Stimulated activated CD8-positive, alpha-beta memory T cell treated with anti-CD3 and anti-CD28 coated beads, Interleukin-12 subunit alpha, Interleukin-12 subunit beta, amount 100 ng/mL, for 1 hour (primary cell): ENCODE measurements around the gene KCNK3.
"Not testable (repeated sequence)": the region's sequence is repeated elsewhere in the genome, so short reads cannot be mapped to it uniquely, and the experiment has no call there.

Experiments used
- DNase-seq: peaks from one replicate; pipeline ENCODE4 v3.0.0-alpha.2; 2020; ENCODE audit warnings: low read depth

Gene KCNK3

DNA sequence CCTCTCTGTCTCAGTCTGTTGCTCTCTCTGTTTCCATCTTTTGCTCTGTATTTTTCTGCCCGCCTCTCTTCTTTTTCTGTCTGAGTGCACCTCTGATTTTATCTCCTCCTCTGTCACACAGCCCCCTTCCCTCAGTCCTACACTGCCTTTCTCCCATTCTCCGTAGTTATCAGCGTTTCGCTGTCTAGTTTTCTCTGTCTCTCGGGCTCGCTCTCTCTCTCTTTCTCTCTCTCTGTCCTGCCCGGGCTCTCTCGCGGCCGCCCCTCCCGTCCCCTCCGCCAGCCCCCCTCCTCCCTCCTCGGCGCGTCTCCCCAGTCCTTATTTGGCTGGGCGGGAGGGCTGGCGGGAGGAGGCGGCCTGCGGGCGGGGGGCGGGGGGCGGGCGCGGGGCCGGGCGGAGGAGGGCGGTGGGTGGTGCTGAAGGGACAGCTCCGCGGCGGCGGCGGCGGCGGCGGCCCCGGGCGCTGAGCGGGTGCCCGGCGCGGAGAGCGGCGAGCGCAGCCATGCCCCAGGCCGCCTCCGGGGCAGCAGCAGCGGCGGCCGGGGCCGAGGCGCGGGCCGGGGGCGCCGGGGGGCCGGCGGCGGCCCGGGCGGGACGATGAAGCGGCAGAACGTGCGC, at the start of gene KCNK3:
TSS of gene KCNK3 (plus strand) at position 444 of the 618 bp plus-strand sequence. CDS start at position 598, 154 bp downstream.
- no peak for DNase-seq

- DNase-seq, result no peak
Measured at GRCh38 chr2:26644188-26644835, 48.2 kb upstream of the KCNK3 start.

DNA sequence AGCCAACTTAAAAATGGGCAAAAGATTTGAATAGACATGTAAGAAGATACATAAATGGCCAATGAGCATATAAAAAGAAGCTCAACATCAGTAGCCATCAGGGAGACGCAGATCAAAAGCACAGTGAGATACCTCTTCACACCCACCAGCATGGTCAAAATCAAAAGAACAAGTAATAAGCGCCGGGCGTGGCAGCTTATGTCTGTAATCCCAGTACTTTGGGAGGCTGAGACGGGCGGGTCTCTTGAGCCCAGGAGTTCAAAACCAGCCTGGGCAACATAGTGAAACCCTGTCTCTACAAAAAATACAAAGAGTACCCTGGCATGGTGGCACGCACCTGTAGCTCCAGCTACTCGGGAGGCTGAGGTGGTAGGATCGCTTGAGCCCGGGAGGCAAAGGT, 46.8 kb upstream of the KCNK3 start:
- DNase-seq, result no peak

GRCh38 chr2:26646986-26647672, 45.4 kb upstream of the KCNK3 start:
- no peak for DNase-seq

- no peak for DNase-seq
Measured at GRCh38 chr2:26647981-26648380, 44.5 kb upstream of the KCNK3 start.

DNA sequence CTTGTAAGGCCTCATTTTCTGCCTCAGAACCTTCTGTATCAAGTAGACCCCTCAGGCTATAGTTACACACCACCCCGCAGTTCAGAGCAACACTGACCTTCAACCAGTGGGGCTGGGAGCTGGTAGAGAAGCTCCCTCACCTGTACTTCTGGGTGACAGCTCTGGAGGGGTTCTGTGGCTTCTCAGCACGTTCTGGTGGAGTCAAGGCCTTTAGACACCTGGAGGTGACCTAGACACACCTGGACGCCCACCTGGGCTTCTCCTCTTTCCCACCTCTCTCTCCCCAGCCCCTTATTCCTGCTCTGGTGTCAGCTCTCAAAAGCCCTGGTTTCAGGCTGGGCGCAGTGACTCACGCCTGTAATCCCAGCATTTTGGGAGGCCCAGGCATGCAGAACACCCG, 44.0 kb upstream of the KCNK3 start:
- DNase-seq, result no peak

GRCh38 chr2:26649322-26649721, 43.2 kb upstream of the KCNK3 start:
- DNase-seq, result no peak

DNA sequence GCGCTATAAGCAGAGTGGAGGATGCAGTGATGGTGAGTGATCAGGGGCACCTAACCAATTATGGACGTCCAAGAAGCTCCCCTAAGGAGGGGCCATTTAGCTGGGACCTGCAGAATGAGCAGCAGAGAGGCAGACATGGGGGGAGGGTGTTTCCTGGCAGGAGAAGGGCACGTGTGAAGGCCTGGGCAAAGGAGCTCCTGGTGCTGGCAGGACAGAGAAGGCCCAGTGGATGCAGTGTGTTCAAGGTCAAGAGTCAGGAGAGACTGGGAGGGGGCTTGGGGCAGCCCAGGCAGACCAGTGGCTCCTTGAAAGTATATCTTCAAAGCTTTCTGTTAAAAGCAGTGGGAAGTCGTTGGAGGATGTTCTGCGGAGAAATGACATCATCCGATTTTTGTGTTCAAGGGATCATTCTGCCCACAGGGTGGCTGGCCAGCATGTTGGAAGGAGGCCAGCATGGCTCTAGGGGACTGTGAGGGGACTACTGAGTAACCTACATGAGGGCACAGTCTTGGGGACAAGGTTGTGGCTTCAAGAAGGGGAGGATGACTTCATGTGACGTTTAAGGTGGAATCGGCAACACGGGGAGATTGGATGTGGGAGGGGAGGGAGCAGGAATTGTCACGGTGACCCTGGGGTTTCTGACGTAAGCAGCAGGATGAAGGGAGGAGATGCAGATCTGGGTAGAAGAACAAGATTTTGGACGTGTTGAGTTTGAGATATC, 42.4 kb upstream of the KCNK3 start:
- no peak for DNase-seq

DNA sequence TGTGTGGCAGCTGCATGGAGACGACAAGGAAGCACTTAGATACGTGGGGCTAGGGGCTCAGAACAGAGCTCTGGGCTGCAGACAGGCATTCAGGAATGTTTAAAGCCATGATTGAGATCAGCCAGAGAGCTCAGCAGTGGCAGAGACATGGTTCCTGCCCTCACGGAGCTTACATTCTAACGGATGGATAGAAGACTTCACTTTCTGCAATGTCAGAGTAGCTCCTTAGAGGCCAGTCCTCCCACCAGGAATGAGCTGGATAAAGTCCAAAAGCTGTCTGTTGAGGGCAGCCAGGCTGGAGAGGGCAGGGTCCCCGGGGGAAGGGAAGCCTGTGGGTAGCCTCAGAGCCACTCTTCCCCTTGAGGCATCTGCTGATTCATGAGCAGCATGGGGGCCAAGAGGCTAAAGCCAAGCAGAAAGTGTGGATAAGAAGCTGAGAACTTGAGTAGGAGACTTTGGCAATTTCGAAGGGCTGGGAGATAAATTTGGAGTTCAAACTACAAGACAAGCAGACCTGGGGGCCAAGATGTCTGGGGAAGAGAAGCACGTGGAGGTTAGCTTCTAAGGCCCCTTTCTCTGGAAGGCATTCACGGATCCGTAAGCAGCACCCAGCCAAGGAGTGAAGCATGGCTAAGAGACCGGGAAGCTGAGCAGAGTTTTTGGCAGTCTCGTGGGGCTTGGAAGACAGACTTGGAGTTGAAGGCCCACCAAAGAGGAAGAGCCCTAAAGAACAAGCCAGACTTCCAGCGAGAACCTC, 41.6 kb upstream of the KCNK3 start:
- no peak for DNase-seq

DNA sequence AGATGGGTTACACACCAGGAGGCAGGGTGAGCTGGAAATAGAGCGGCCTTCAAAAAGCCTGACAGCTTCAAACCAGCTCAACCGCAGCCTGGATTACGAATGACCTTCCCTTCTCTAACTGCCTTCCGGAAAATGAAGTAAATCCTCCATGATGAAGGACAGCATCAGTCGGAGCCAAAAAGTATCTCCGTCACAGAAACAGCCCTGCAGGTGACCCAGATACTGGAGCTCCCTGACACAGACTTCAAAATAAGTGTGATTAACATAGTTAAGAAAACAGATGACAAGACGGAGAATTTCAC, 41.1 kb upstream of the KCNK3 start:
- DNase-seq, result no peak

GRCh38 chr2:26651799-26652198, 40.7 kb upstream of the KCNK3 start:
- no peak for DNase-seq

DNA sequence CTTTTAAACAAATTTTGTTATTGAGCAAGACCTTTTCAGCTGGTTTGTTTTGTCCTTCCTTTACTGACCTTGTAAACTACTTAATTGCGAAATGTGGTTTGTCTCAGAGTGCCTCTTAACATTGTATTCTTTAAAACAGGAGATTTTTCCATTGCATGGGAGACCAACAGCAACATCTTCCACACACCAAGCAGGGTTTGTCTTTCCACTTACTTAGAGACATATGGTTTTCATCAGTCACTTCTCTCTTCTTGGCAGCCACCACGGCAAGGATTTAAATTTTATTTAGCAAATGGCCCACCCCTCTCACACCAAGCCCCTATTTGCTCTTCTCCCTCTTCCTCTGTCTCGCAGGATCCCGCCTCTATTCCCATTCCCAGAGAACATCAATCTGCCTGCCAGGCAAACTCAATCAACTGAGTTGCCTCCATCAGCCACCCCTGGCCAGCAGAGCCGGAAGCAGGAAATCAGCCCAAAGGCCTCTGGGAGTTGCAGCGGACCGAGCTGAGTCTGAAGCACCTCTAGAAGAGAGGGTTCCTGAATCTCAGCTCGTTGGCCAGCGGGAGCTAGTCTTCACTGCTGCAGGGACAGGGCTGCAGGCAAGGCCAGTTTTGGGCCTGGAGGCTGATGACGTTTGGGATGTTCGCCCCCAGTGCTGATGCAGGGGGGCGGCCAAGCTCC, 40.0 kb upstream of the KCNK3 start:
- no peak for DNase-seq

DNA sequence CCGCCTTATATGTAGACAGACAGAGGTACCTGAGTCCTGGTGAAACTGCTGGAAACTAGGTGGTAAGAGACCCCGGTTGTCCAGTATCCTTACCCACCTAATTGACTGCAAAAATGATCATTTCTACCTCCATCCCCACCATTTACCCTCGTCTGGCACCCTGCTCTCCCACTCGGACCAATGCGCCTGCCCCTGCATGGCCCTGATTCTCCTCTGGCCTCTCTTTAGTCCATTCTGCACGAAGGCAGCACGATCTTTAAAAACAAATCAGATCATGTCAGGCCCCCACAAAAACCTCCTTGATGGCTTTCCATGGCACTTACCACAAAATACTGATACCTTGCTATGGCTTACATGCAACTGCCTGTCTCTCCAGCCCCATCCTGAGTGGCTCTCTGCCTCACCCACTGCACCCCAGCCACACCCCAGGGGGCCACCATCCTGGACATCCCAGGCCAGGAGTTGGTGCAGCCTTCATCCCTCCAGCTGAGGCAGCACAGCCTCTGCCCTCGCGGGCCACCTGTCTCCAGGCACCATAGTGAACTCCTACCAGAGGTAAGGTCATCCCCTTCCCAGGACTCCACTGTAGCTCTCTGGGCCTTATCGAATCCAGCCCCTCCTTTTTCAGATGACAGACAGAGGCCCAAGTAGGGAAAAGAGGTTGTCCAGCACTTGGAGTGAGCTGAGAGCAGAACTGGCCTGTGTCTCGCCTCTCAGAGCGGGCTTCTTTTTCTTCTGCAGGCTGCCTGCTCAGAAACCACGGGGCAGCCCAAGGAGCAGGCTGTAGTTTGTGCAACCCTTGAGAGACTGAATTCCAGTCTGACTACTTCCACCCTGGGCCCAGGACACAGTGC, 39.1 kb upstream of the KCNK3 start:
- DNase-seq, result no peak

GRCh38 chr2:26654061-26654340, 38.5 kb upstream of the KCNK3 start:
- DNase-seq, result no peak

DNA sequence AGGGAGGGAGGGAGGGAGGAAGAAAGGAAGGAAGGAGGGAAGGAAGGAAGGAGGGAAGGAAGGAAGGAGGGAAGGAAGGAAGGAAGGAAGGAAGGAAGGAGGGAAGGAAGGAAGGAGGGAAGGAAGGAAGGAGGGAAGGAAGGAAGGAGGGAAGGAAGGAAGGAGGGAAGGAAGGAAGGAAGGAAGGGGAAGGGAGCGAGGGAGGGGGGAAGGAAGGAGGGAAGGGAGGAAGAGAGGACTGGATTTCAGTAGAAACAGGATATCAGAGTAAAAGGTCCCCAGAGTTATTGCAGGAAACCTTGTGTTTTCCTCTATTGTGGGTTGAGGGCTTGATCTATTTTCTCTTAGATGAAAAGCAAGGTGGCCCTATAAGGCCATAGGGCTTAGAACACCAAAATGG, 37.4 kb upstream of the KCNK3 start:
- DNase-seq, result not testable (repeated sequence)

DNA sequence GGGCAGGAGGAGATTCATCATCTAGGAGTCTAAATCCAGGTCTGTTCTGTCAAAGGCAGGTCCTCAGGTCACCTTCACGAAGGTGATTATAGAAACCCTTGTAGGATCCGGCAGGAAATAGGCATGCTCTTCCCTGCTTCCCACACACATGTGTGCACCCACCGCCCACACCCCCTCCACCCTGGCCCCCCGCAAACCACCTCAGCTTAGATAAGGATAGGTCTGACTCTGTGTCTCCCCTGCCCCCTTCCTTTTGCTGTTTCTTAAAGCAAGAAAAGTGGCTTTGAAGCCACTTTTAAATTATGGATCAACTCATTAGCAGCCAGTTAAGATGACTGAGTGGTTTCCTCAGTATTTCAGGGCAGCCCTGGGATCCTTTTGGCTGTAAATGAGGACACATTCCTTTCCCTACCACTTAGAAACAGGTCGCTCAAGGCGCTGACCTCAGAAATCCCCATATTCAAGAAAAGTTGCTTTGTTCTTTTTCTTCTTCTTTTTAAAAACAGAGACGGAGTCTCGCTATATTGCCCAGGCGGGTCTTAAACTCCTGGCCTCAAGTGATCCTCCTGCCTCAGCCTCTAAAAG, 36.8 kb upstream of the KCNK3 start:
- no peak for DNase-seq

DNA sequence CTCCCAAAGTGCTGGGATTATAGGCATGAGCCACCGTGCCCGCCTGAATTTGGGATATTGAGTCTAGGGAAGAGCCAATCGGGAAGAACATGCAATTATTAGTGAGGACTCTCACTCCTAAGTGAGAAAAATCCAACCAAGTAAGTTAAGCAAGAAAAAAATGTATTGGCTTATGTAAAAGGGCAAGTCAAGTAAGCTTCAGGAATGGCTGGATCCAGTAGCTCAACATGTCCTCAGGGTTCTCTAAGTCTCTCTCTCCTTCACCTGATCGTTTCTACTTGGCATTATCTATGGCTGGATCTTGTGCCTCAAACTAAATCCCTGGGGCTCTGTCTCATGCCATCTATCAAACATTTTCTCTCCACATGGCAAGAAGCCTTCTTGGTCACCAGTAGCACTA, 35.3 kb upstream of the KCNK3 start:
- DNase-seq, result no peak

- DNase-seq, result no peak
Measured at GRCh38 chr2:26658691-26659346, 33.7 kb upstream of the KCNK3 start.

GRCh38 chr2:26660363-26660962, 32.1 kb upstream of the KCNK3 start:
- no peak for DNase-seq

- DNase-seq, result not testable (repeated sequence)
Measured at GRCh38 chr2:26665296-26665695, 27.2 kb upstream of the KCNK3 start.
